SIG-M5 treated with dmso at 0.1 percent for 504 hours (cell line): ENCODE data around the gene ZBTB32.

Experiments
- DNase-seq: peaks from one replicate; lab custom pipeline; 2025; ENCODE audit not compliant: unreplicated experiment; lab: John Stamatoyannopoulos, UW

Gene ZBTB32

GRCh38 chr19:35693835-35694599 is 10.3 kb upstream of the ZBTB32 start:
- DNase-seq, result peak; percentile 85

GRCh38 chr19:35695895-35696422 is 8.4 kb upstream of the ZBTB32 start:
- no peak for DNase-seq

- no peak for DNase-seq
These were observed 7.5 kb upstream of the ZBTB32 start for GRCh38 chr19:35696835-35697234.

- DNase-seq, result peak; percentile 97
These were observed 1.9 kb upstream of the ZBTB32 start for GRCh38 chr19:35702223-35703012.

- DNase-seq, result no peak
These were observed 1.0 kb upstream of the ZBTB32 start for GRCh38 chr19:35703343-35703742.

- DNase-seq, result no peak
These were observed 4.0 kb downstream of the ZBTB32 start for GRCh38 chr19:35708391-35708790.

GRCh38 chr19:35710784-35711723 is 6.7 kb downstream of the ZBTB32 start:
- no peak for DNase-seq

GRCh38 chr19:35712567-35713505 is 8.5 kb downstream of the ZBTB32 start:
- DNase-seq, result no peak

- no peak for DNase-seq
These were observed 9.1 kb downstream of the ZBTB32 start for GRCh38 chr19:35713506-35713850.

- no peak for DNase-seq
These were observed 9.6 kb downstream of the ZBTB32 start for GRCh38 chr19:35713904-35714495.

GRCh38 chr19:35714601-35715354 is 10.4 kb downstream of the ZBTB32 start:
- peak; percentile 46 for DNase-seq

- DNase-seq, result no peak
These were observed 11.0 kb downstream of the ZBTB32 start for GRCh38 chr19:35715355-35715809.

GRCh38 chr19:35715981-35716800 is 11.8 kb downstream of the ZBTB32 start:
- no peak for DNase-seq

GRCh38 chr19:35716801-35717664 is 12.7 kb downstream of the ZBTB32 start:
- DNase-seq, result peak; percentile 94

GRCh38 chr19:35717665-35718344 is 13.4 kb downstream of the ZBTB32 start, which contains the start of gene KMT2B:
KMT2B (plus strand) TSS chr19:35718003; CDS start chr19:35718019, 16 bp downstream.
- no peak for DNase-seq

- no peak for DNase-seq
These were observed 14.1 kb downstream of the ZBTB32 start for GRCh38 chr19:35718345-35719041.
